Ovary (tissue), 3 donors: ENCODE data around the gene FOXP1.

ENCODE experiments used
- CTCF ChIP-seq, 3 donors: fragments of 450-650 bp in 2 of 3; fragments of 200-600 bp in 1 of 3; IDR thresholded peaks; one replicate each; pipeline versions ENCODE4 v1.5.1 to v1.8.0; 2016 to 2022; ENCODE audit warnings: antibody characterized with exemption in 3 of 3, mild to moderate bottlenecking in 1 of 3
- EP300 ChIP-seq: sonication (generic); formaldehyde crosslinking; IDR thresholded peaks from one replicate; pipeline ENCODE4 v1.6.1; 2017; ENCODE audit warnings: antibody characterized with exemption
- POLR2A ChIP-seq: fragments of 450-650 bp; IDR thresholded peaks from one replicate; pipeline ENCODE4 v1.6.1; 2017; ENCODE audit warnings: antibody characterized with exemption, mild to moderate bottlenecking, moderate library complexity
- donor health status: DM: no; HTN: no; CAD: no.

GRCh38 chr3:71288269-71288930, 295.1 kb downstream of the FOXP1 start:
- TF ChIP-seq POLR2A (no peak), CTCF (IDR thresholded peaks at IDR 0.05) (no peak), EP300 (no peak)
